Ishikawa (cell line): ENCODE measurements around the gene TTC13.

Experiments used
- EGR1 ChIP-seq: IDR thresholded peaks from 2 replicates; pipeline ENCODE4 v1.6.1; 2012
- EP300 ChIP-seq: IDR thresholded peaks from 2 replicates; pipeline ENCODE4 v1.6.1; 2012; ENCODE audit warnings: borderline replicate concordance
- NFIC ChIP-seq: IDR thresholded peaks from 2 replicates; pipeline ENCODE4 v1.6.1; 2012
- RAD21 ChIP-seq: IDR thresholded peaks from 2 replicates; pipeline ENCODE4 v1.6.1; 2012; ENCODE audit warnings: low read depth
- TAF1 ChIP-seq: IDR thresholded peaks from 2 replicates; pipeline ENCODE4 v1.6.1; 2012; ENCODE audit warnings: low read depth, mild to moderate bottlenecking
- TCF12 ChIP-seq: IDR thresholded peaks from 2 replicates; pipeline ENCODE4 v1.6.1; 2012; ENCODE audit warnings: low read depth
- YY1 ChIP-seq: IDR thresholded peaks from 2 replicates; pipeline ENCODE4 v1.6.1; 2012; ENCODE audit warnings: low read depth
- ZBTB7A ChIP-seq: IDR thresholded peaks from 2 replicates; pipeline ENCODE4 v1.6.1; 2012; ENCODE audit warnings: low read depth
- TF ChIP-seq, protein P1 (sequence below): IDR thresholded peaks from 2 replicates; pipeline ENCODE4 v1.6.1; 2012
- TF ChIP-seq, protein P2 (sequence below): IDR thresholded peaks from 2 replicates; pipeline ENCODE4 v1.6.1; 2012; ENCODE audit warnings: low read depth, mild to moderate bottlenecking

DNA sequence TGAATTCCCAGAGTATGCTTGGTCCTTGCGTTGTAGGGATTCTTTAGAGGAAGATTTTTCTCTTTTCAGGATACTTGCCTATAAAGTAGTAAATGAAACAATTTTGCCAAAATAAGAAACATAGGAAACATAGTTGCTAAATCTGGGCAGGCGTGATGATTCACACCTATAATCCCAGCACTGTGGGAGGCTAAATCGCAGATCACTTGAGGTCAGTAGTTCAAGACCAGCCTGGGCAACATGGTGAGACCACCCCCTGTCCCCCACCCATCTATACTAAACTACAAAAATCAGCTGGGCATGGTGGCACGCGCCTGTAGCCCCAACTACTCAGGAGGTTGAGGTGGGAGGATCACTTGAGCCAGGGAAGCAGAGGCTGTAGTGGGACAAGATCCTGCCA lies 5.2 kb upstream of the TTC13 start:
- no peak for TF ChIP-seq NFIC
- TF ChIP-seq, protein P1, sequence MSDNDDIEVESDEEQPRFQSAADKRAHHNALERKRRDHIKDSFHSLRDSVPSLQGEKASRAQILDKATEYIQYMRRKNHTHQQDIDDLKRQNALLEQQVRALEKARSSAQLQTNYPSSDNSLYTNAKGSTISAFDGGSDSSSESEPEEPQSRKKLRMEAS = no peak
- TF ChIP-seq RAD21 = no peak
- TF ChIP-seq ZBTB7A = no peak
- no peak for TF ChIP-seq EP300
- TF ChIP-seq, protein P2, sequence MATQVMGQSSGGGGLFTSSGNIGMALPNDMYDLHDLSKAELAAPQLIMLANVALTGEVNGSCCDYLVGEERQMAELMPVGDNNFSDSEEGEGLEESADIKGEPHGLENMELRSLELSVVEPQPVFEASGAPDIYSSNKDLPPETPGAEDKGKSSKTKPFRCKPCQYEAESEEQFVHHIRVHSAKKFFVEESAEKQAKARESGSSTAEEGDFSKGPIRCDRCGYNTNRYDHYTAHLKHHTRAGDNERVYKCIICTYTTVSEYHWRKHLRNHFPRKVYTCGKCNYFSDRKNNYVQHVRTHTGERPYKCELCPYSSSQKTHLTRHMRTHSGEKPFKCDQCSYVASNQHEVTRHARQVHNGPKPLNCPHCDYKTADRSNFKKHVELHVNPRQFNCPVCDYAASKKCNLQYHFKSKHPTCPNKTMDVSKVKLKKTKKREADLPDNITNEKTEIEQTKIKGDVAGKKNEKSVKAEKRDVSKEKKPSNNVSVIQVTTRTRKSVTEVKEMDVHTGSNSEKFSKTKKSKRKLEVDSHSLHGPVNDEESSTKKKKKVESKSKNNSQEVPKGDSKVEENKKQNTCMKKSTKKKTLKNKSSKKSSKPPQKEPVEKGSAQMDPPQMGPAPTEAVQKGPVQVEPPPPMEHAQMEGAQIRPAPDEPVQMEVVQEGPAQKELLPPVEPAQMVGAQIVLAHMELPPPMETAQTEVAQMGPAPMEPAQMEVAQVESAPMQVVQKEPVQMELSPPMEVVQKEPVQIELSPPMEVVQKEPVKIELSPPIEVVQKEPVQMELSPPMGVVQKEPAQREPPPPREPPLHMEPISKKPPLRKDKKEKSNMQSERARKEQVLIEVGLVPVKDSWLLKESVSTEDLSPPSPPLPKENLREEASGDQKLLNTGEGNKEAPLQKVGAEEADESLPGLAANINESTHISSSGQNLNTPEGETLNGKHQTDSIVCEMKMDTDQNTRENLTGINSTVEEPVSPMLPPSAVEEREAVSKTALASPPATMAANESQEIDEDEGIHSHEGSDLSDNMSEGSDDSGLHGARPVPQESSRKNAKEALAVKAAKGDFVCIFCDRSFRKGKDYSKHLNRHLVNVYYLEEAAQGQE = no peak
- no peak for TF ChIP-seq TAF1
- TF ChIP-seq TCF12 = no peak
- no peak for TF ChIP-seq YY1
- no peak for TF ChIP-seq EGR1
